Inflammatory macrophage (primary cell): Measurements from ENCODE around the gene QTRT2.

Source experiments
- DNase-seq, 2 donors: peaks; one replicate each; pipeline ENCODE4 v3.0.0-alpha.2; 2020 to 2022
- total RNA-seq, 18 experiments: gene quantifications; one replicate each; lab custom pipeline; 2026; ENCODE audit warnings: mixed read lengths in 6 of 18, inconsistent platforms in 2 of 18; lab: John Stamatoyannopoulos, UW

Gene QTRT2
- 13.7 to 56.8 (median 37.8) reads per million in 18 experiments for total RNA-seq

DNA sequence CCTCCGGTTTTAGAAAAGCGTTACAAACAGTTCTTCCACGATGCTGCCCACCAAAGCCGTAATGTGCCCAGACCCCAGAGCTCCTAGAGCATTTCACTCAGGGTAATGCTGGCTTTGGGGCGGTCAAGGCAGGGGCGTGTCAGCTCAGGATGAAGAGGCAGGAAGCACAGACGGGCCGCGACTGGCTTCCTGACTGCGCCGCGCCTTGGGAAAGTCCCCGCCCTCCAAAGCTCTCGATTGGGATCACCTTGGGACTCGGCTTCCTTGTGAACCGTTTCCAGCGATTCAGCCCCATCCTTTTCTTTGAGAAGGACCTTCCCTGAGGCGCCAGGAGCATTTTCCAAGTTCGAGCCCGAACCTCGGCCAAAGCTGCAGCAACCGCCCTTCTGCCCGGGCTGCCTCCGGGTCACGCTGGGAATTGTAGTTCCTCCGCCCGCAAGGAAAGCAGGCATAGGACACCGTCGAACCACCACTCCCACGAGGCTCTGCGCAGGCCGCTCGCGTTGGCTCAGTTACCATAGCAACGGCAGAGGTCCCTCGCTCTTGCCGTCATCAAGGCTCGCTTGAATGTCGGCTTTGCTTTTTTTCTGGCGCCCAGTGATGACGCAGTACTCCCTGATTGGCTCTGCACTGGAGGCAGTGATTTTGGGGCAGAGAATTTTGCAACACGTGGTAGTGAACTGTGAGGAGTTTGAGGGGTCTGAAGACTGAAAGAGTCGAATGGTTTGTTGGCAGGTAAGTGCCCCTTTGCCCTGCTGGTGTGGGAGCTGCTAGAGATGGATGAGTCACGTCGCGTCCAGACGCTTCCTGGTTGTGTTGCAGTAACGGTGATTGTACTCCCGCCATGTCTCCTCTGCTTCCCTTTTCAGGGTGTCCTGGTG, at the start of gene QTRT2, which contains the start of gene CCDC191:
TSS of gene QTRT2 (plus strand) at position 608 of the 881 bp plus-strand sequence. CDS start 8,521 bp downstream, outside the sequence.
TSS of gene CCDC191 (minus strand) at position 397 of the 881 bp plus-strand sequence. CDS start at position 337, 60 bp downstream.
- DNase-seq = peak; percentile 99 to 100

DNA sequence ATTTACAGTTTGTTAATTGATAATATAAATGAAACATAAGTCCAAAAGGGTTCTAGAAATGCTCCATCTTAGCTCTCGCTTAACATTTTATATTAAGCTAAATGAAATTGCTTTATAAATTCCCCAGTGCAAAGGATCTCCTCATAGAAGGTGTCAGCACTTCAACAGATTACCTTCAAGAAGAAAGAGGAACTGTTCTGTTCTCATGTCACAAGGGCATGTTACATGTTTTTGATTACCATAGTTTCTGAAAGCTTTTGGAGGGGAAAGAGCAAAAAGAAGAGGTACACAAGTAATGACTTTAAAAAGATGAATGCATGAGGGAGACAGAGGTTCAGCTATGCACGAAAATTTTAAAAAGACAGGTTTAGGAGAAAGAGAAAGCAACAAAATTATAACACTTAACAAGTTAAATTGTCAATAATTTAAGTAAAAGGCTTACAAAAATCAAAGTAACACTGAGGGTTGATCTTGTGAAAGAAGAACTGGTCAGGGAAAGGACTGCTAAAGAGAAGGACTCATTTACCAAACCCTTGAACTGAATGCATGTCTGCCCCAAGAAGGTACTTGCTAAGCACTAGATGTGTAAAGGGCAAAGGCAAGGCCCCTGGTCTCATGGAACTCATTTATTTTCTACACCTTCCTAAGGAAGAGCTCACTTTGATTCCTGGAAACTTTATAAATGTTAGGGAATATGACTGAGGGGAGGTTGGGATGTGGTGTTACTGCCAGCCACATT, 45.3 kb upstream of the QTRT2 start:
- no peak for DNase-seq

DNA sequence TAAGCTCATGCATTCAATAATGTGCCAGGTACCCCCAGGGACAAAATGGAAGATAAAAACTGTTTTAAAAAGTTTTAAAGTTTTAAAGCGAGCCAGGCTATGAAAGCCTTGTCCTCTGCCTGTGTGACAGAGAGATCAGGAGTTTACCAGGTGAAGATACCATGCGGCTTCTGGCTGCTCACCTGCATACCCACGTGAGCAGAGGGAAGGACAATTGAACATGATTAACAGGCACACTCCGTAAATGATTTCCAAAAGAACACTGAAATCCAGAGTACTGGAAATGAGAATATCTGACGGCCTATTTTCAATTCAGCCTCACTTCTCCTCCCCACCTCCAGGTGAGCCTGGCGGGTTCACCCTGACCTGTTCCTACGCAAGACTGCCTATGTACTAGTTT, 42.3 kb upstream of the QTRT2 start:
- no peak for DNase-seq

DNA sequence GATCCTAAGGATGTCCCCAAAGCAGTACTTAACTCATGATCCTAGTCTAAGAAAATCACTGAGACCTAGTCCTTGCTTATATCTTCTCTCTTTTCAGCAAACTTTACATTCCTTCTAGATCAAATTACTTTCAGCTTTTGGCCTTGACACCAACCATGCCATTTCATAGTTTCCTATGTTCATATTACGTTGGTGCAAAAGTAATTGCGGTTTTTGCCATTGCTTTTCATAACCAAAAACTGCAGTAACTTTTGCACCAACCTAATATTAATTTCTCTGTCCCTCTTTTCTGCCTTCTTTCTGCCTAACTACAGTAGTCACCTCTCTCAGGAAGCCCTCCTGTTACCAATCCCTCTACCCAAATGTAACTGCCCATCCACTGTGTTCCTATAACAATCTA, 37.1 kb upstream of the QTRT2 start:
- no peak for DNase-seq

DNA sequence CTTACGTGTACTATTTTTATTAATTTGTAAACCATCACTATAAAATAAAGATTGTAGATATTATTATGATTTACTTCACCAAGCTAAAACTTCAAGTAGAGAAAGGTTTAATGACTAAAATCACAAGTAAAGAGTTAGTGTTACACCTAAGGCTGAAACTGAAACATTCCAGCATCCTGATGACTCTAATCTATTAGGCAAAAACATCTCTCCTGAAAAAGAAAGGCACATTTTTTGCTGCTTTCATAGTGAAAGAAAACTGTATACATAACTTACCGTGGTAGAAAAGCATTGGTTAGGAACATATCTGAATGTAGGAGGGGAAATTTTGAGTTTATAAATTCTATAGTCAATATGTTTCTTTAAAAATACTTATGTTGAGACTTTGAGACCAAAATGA, 35.6 kb upstream of the QTRT2 start:
- no peak for DNase-seq

DNA sequence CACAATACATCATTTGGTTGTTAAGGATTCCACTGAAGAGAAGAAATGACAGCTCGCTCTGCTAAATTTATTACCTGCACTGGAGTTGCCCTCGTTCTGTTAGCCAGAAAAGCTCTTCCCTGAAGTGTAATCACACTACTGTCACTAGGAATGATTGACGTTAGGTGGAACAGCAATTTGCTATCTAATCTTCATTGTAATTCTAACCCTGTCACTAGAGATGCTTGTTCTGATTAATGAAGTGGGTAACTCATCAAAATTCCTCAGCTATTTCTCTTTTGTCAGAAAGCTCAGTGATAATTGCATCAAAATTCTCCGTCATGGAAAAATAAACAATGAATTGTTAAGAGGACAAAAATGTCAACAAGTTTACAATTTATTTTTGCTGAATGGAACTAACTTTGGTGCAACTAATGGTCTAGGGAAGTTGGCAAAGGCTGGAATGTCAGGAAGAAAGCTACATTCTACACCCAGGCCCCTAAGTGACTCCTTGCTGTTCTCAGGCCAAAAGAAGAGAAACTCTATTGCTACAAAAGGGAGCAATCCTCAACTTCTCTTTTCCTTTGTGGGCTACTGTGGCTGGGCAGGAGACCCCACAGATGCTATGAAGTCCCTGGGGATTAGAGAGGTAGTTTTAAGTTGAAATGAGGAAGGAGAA, 34.3 kb upstream of the QTRT2 start:
- no peak for DNase-seq

DNA sequence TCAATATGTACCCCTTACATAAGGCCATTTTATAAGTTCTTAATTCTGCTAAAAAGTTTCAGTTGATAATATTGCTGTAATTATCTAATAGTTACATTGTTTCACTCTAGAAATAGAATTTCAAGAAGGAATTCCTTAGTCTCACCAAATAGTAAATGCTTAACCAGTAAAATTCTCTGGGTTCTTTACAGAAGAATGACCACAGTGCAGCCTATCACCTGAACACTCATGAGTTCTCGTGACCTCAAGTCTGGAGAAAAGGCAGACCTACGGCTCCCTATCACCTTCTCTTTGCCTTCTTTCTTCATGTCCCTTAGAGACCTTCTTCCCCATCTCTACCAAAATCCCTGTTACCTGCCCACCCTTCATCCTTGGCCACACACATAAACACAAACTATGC, 31.1 kb upstream of the QTRT2 start:
- no peak for DNase-seq

DNA sequence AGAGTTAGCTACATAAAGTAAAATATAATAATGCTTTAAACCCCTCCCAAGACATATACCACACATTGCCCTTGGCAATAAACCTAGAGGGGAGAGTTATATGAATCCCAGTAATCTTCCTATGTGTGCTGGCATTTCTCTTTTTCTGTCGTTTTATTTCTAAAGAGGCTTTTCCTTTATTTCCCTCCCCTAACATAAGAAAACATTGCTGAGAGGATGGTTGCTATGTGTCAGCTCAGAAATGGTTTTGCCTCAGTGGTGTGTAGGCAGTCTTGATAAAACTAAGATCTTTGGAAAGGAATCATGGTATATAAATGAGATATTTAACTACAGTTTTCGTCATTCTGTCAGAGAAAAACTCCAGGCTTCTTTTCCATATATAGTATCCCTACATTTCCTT, 30.2 kb upstream of the QTRT2 start:
- no peak for DNase-seq

DNA sequence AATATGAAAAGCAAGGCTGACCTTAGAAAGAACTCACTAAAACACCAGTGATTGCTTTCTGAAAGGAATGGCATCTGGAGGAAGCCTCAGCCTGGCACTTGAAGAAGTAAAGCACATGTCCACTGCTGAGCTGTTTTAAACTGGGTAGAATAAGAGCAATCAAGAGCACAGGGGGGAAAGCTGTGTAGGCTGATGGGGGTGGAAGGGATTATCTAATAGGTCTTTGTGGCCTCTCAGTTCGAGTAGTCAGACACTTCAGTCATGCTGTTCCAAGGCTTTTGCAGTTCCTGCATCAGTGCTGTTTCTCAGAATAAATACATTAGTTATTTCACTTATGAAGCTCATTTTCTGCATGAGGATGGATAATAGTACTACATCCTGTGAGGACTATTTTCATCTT, 22.8 kb upstream of the QTRT2 start:
- no peak for DNase-seq

DNA sequence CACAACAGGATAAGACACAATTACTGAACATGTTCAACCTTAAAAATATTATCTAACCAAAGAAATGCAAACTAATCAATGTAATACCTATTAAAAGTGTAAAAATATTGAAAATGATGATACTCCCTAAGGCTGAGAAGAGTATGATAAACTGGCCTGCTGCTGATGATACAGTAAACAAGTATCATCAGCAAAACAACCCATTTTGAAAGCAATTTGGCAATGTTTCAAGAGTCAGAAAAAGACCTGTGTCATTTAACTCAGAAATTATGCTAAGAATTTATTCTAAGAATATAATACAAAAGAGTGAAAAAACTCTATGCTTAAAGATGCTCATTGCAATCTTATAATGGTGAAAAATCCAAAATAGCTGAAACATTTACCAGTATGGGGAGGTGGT, 22.3 kb upstream of the QTRT2 start:
- no peak for DNase-seq

DNA sequence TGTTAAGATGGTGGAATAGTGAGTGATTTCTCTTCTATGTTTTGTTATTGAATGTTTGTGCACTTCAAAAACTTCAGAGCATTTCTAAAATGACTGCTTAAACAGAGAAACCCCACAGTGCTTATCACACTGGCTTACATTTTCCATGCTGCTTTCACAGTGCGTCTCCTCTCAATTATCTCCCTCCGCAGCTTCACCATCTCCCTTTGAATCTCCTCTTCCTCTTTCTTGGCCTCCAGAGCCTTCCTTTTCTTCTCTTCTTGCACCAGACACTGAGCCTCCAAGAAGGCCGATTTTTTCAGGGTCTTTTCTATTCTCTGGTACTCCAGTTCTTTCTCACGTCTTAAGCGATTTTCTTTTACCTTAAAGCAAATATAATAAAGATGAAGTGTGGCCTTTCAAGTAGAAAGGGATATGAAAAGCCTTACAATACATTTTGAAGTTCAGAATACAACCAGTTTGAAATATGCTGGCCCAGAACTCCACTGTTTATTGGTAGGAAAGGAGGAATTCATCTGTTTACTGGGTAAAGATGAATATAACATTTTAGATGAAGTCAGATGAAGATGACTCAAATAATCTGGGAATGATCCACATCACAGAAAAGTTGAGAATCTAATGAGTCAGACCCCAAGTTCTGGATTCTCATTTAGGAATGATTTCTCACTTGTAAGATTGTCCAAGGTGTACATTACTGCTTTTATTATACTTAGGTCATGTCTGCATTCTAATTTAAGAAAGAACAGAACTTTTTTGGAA, 21.6 kb upstream of the QTRT2 start:
- DNase-seq = no peak

DNA sequence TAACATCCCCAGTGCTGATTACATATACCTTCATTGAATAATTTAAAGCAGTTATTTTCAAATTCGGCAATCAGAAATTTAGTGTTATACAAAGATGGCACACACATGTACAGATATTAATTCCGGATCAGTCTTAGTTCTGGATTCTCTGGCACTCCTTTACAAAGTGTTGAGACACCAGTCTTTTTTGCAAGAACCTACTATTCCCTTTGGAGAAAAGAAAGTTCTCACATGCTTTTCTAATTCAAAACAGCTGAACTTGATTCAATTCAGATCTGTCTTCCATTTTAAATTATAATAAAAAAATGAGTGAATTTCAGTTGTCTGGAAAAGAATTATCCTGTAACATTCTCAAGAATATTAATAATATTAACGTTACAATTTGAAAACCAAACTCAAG, 20.6 kb upstream of the QTRT2 start:
- DNase-seq = no peak

DNA sequence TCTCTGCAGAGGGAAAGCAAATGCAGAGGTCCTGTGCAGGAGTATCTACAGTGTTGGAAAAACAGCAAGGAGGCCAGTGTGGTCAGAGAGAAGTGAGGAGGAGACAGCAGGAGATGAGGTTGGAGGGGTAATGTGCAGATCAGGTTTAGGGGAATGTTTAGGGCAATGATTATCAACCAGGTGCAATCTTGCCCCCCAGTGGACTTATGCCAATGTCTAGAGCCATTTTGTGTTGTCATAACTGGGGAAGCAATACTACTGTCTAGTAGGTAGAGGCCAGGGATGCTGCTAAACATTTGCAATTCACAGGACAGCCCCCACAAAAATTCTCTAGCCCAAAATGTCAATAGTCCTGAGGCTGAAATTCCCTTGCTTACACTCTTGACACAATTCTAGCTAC, 13.3 kb upstream of the QTRT2 start:
- no peak for DNase-seq

DNA sequence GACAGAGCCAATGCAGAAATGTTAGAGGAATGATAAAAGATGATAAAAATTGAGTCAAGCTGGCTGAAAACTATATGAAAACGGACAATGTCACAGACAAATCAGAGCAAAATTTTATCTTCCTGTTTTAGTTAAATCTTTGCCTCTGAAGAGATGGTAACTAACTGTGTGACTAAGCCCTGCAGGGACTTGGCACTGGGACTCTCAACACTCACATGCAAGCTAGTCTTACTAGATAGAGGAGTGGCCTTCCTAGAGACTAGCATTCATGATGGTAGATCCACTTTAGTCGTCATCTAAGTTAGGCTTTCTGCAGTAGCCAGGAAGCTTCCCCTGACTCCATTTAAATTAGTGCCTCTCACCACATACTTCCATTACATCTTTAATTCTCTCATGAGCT, 4.3 kb upstream of the QTRT2 start:
- DNase-seq = no peak

DNA sequence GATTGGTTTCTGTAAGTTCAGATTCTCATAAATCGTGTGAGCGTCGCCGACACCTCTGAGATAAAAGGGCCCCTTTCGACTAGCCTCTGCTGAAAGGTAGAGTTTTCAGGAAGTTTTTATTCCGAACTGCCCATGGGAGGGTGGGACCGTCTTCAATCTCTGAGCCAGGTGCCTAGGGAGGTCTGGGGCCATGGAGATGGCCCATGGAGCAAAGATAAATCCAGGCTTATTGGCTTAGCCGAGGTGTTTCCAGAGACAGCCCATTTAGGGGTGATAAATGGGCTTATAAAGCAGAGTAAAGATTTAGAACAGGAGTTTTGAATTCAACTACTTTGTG, 442 bp downstream of the QTRT2 start:
- no peak for DNase-seq

DNA sequence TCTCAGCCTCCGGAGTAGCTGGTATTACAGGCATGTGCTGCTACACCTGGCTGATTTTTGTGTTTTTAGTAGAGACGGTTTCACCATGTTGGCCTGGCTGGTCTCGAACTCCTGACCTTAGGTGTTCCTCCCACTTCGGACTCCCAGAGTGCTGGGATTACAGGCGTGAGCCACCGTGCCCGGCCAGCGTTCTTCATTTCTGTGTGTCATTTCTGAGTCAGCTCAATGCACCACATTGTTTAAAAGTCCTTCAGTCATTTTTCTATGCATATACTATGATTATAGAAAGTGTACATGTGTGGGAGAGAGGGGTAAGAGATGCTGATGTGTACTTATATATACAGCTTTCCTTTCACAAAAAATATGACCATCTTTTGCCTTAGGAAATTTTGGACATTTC, 2.1 kb downstream of the QTRT2 start:
- DNase-seq = no peak

DNA sequence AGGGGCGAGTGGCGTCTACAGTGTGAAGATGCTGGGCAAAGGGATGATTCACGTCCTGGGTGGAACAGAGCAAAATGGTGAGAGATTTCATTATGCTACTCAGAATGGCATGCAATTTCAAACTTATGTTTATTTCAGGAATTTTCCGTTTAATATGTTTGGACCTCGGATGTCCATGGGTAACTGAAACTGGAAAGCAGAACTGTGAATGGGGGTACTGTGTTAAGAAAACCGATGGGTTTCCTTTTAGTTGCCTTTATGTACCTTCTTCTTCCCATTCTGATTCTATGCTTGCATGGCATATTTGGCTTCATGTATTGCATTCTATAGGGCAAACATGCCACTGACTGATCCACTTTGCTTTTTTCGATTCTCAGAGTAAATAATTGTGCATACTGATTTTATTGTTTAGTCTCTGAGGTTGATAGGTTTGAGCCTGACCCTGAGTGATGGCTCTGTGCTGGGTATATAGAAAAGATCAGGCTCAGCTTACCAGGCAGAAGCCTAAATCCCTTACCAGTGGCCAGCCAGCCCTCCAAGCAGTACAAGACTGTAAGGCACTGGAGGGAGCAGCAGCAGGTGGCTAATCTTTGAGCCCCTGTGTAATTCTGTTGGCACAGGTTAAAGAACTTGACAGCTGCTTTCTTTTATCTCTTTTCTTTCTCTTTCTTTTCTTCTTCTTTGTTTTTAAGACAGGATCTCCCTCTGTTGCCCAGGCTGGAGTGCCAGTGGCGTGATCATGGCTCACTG, 4.5 kb downstream of the QTRT2 start:
- no peak for DNase-seq

DNA sequence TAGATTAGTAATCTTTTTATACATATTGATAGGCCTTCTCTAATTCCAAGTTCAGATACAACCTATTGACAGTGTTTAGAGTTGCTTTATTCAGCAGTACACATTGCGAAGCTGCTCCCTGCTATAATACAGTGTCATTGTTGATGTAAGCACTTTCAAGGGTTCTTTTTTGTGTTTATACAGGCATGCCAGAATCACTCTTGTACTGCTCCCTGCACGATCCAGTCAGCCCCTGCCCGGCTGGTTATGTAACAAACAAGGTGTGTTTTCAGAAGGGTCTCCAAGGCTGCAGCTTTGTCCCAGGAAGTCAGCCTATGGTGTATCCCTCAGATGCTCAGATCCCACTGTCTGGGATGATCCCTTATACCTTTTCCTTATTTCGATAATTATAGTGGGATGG, 11.3 kb downstream of the QTRT2 start:
- no peak for DNase-seq

DNA sequence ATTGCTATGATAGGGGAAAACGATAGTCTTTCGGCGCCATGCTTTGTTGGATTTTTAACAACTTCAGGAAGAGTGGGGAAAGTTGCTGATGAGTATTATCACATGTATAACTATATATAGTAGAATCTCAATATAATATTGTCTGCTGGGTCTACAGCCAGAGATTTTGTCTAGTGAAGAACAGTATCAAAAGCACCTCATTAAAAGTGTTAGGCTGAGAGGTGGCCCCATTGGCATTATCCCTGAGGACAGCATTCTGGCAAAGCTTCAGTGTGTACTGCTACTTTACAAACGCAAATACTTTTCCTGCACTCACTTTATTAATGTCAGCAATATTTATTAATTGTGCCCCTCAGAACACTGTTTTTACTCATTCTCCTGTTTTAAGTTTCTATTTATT, 11.8 kb downstream of the QTRT2 start:
- no peak for DNase-seq

DNA sequence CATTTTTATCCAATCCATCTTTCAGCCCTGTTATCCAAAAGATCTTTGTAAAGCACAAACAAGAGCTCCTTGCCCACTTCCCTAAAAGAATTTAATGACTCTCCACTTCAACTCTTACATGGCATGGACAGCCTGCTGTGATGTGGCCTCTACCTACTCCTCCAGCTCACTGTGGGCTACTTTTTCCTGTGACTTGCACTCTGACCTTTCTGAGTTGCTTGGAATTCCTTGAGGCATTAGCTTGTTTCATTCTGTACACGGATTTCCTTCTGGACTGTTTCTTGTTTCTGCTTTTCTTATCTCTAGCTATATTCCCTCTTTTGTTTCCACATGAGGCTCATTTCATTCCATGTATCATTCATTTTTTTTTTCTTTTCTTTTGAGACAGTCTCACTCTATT, 15.2 kb downstream of the QTRT2 start:
- DNase-seq = no peak

DNA sequence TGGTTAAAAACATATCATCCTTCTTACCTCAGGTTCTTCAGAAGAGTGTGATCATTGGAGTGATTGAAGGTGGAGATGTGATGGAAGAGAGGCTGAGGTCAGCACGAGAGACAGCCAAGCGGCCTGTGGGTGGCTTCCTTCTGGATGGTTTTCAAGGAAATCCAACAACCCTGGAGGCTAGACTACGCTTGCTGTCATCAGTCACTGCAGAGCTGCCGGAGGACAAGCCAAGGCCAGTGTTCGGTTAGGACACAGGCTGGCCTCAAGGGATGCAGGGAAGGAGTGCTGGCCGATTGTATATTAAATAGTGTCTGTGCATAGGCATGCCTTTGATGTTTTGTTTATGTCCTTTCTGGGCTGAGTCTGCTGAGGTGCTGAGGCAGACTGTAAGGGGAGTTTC, 20.2 kb downstream of the QTRT2 start:
- no peak for DNase-seq

DNA sequence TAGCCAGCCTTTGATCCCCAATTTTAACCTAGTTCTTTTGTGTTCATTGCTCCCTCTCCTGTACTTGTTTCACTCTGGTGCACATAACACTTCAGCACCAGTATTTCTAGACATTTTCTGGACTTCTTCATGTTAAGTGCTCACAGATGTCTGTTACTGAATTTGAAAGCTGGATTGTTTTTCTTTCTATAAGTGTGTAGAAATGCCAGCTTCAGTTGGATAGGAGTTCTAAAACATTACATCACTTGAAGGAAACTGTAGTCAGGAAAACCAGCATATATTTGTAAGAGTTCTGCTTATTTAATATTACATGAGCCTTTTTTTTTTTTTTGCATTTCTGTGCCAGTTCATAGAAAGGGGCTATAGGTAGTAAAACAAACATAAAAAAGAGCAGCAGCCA, 21.6 kb downstream of the QTRT2 start:
- DNase-seq = no peak
